Mucosa of descending colon (tissue), 3 donors: ENCODE results near the gene HOXD3. TPM values are rescaled to one million over a fixed set of nuclear protein-coding genes. Genes with fewer than 3 reads are reported as not detected.

Experiments used
- ATAC-seq: fragments of 200-7000 bp; cut with Tn5 transposase; one replicate; pipeline ENCODE4 v1.9.1; 2020; ENCODE audit warnings: mild to moderate bottlenecking, moderate library complexity
- DNase-seq, 3 donors: peaks; one replicate each; pipeline ENCODE4 v3.0.0-alpha.2; 2020
- H3K36me3 ChIP-seq: fragments of 200-600 bp; one replicate; pipeline ENCODE4 v1.8.0; 2021; ENCODE audit warnings: low read depth, mild to moderate bottlenecking
- H3K4me1 ChIP-seq: fragments of 200-600 bp; one replicate; pipeline ENCODE4 v1.8.0; 2021; ENCODE audit warnings: low read depth, mild to moderate bottlenecking
- H3K4me3 ChIP-seq: fragments of 200-600 bp; one replicate; pipeline ENCODE4 v1.8.0; 2021; ENCODE audit warnings: mild to moderate bottlenecking
- H3K9me3 ChIP-seq: fragments of 200-600 bp; one replicate; pipeline ENCODE4 v1.8.0; 2021; ENCODE audit warnings: mild to moderate bottlenecking
- CTCF ChIP-seq: fragments of 200-600 bp; IDR thresholded peaks from one replicate; pipeline ENCODE4 v1.8.0; 2022; ENCODE audit warnings: antibody characterized with exemption, mild to moderate bottlenecking
- intact Hi-C, 2 donors: fragments of 100-400 bp; cut with DNase I in 1 of 2; cut with micrococcal nuclease in 1 of 2; formaldehyde crosslinking; loops; one replicate each; pipeline versions ENCODE4 v1.11.0 to v1.11.1; 2022; cut with DNase I, micrococcal nuclease
- total RNA-seq, 3 donors: library from RNA; stranded (reverse); fragmentation: NEBNext Ultra II Directional in 2 of 3; extraction: Animal tissue kit (Norgen Biotek cat#: 25700) in 2 of 3; gene quantifications; one replicate each; pipeline versions ENCODE4 v1.2.1 to v1.2.4, GENCODE V29; 2021 to 2023
- donor health status: DM: no; HTN: no; CAD: no; lungs with moderate emphysema.
- donor health status: DM: no; HTN: no; CAD: no.
- donor health status: DM: no; HTN: yes; CAD: no.

Gene HOXD3
- total RNA-seq, 3 donors from 2014 or later: 5.8 to 7.0 (median 6.0) TPM

DNA sequence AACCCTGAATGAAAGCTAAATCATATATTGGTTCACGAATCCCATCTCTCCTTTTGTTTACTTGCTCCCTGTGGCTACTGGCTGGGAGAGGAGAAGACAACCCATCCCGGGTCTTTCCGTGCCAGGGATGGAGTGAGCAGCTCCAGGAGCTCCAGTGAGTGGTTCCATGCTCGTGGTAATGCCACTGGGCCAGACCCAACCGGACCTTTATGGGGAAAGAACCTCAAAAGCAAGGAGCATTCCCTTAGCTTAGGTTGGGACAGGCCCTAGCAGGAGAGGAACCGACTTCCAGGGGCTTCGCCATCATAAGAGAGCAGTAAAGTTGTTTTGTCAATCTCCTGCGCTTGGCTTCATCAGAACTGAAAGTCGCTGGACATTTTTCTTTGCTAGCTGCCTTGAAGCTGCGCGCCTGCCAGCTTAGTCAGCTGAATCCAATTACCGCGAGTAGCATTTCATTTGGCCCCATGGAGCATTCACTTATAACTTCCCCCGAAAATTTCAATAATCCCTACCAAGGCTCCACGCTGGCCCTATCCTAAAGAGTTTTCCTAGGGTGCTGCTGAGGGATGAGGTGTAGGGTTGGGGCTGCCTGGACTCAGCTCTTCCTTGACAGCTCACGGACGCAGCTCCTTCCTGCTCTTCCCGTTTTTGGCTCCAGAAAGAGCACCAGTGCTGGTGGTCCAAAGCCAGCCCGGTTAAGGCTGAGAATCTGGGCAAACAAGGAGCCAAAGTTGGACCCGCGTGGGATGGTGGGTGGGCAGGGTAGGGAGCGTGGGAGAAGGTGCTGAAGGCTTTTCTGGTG lies 4.9 kb downstream of the HOXD3 start:
- TF ChIP-seq CTCF: no peak
- peaks cover 10% of the 10 kb centered on the region for H3K4me1 ChIP-seq
- intact Hi-C loops: no loop called here
- no peak for ATAC-seq
- H3K36me3 ChIP-seq: no peaks in the 10 kb centered on the region
- H3K4me3 ChIP-seq: no peak overlapping the region
- no peaks in the 10 kb centered on the region for H3K9me3 ChIP-seq
- no peak for DNase-seq

- DNase-seq (peak in 1 of 3 donors; percentile 34), ATAC-seq (peak; percentile 42)
- Histone ChIP-seq H3K4me3 (no peak overlapping the region), H3K4me1 (peaks cover 6% of the 10 kb centered on the region), H3K36me3 (no peaks in the 10 kb centered on the region), H3K9me3 (no peaks in the 10 kb centered on the region)
- no peak for TF ChIP-seq CTCF
- intact Hi-C loops: no loop called here
Observed at GRCh38 chr2:176162911-176163671, 6.0 kb downstream of the HOXD3 start.

DNA sequence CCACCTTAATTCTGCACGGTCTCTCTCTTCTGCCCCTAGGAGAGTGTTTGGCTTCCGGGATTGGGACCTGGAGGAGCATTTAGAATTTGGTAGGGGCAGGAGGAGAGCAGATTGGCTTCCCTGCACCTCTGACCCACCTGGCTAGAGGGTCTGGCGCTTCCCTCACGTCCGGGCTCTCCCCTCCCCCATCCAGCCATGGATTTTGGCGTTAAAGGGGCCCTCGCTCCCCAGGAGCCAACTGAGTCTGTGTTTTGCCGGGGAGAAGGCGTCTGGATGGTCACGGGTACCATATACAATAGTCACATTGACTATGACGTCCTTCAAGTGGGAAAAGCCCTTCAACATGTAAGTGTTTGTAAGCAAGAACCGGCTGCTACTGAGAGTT lies 6.6 kb downstream of the HOXD3 start:
- H3K36me3 ChIP-seq: no peaks in the 10 kb centered on the region
- TF ChIP-seq CTCF: no peak
- intact Hi-C loops: no loop called here
- no peaks in the 10 kb centered on the region for H3K9me3 ChIP-seq
- ATAC-seq: no peak
- H3K4me1 ChIP-seq: peaks cover 3% of the 10 kb centered on the region
- DNase-seq: no peak
- H3K4me3 ChIP-seq: no peak overlapping the region

DNA sequence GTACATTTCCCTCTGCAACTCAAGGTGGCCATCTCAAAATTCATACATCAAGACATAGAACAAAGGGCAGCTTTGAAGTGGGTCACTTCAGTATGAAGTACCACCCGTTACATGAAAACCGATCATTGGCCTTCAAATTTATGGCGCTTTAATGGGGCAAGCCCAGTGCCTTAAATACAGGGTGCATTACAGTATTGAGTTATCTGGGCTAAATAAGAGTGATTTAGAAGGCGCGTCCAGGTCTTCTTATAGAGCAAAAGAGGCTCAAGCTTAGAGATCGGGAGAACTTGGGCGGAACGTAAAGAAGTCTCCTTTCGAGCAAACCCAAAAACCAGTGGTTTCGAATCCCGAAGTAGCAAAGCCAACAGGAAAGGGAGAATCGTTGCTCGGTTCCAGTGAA lies 7.1 kb downstream of the HOXD3 start:
- no peaks in the 10 kb centered on the region for H3K36me3 ChIP-seq
- no peak for ATAC-seq
- no peak overlapping the region for H3K4me3 ChIP-seq
- no peak for TF ChIP-seq CTCF
- intact Hi-C loops: no loop called here
- no peak for DNase-seq
- no peaks in the 10 kb centered on the region for H3K9me3 ChIP-seq
- no peaks in the 10 kb centered on the region for H3K4me1 ChIP-seq

DNA sequence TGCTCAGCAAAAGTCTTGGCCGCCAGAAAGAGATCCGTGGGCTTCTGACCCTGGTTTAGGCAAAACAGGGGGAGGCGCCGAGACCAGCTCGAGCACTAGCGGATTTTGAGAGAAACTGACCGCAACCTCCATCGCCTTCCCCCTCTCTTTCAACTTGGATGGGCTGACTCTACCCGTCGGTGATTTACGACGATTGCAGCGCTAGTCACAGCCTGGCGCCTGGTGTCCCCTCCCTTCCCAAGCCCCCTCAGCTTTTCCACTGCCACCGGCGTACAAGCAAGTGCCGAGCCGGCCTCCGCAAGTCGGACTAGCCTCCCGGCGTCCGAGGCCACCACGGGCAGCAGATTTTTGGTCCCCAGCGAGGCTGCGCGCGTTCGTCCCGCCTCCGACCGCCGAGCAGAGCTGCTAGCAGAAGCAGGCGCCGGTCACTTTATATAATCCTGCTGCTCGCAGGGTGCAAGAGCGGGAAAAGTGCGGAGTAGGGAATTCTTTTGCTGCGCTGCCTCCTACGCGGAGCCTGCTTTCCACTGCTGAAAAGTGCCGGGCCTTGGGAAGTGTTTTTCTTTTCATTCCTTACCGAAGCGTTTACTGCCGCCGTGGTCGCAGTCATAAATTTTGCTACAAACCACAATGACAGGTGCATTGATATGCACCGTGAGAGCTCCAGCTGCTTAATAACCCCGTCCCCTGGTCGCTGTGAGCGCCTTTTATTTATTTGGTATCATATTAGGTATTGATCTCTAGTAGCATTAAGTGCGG lies 7.7 kb downstream of the HOXD3 start:
- Histone ChIP-seq H3K4me3 (no peak overlapping the region), H3K9me3 (no peaks in the 10 kb centered on the region), H3K4me1 (no peaks in the 10 kb centered on the region), H3K36me3 (no peaks in the 10 kb centered on the region)
- intact Hi-C loops: no loop called here
- ATAC-seq (no peak), DNase-seq (peak in 1 of 3 donors; percentile 35)
- TF ChIP-seq CTCF: no peak
